WERI-Rb-1 (cell line): Measurements from ENCODE around the gene SLC38A2.
A peak's percentile ranks its signal among the peaks of the same experiment; 100 is the strongest.

ENCODE experiments used
- DNase-seq: peaks from one replicate; pipeline ENCODE4 v3.0.0-alpha.2; 2020
- H3K27ac ChIP-seq: fragments of 250-450 bp; sonication (Bioruptor Pico); 2 replicates; pipeline ENCODE4 v1.5.1; 2020; ENCODE audit warnings: mild to moderate bottlenecking, moderate library complexity
- H3K27me3 ChIP-seq: fragments of 250-450 bp; sonication (Bioruptor Pico); 2 replicates; pipeline ENCODE4 v1.5.1; 2021; ENCODE audit warnings: mild to moderate bottlenecking, low read depth, moderate library complexity; ENCODE audit not compliant: insufficient read depth, severe bottlenecking
- H3K36me3 ChIP-seq: fragments of 250-450 bp; sonication (Bioruptor Pico); 2 replicates; pipeline ENCODE4 v1.5.1; 2020; ENCODE audit warnings: mild to moderate bottlenecking, moderate library complexity
- H3K4me3 ChIP-seq: 2 replicates; pipeline ENCODE4 v1.5.1; 2011; ENCODE audit warnings: low read depth, mild to moderate bottlenecking, control low read depth, low read length
- H3K9me3 ChIP-seq: fragments of 250-450 bp; sonication (Bioruptor Pico); 2 replicates; pipeline ENCODE4 v1.5.1; 2021; ENCODE audit warnings: mild to moderate bottlenecking, moderate library complexity; ENCODE audit not compliant: severe bottlenecking
- CTCF ChIP-seq: IDR thresholded peaks from 2 replicates; pipeline ENCODE4 v1.5.1; 2011; ENCODE audit warnings: low read depth, mild to moderate bottlenecking, control low read depth, inconsistent platforms, low read length

The SLC38A2 gene

GRCh38 chr12:46373301-46374296, 1.0 kb upstream of the SLC38A2 start:
- DNase-seq: peak; percentile 50
- Histone ChIP-seq H3K4me3 (peak overlapping the region; percentile 69), H3K27me3 (no peaks in the 10 kb centered on the region), H3K27ac (no peak overlapping the region), H3K9me3 (no peaks in the 10 kb centered on the region), H3K36me3 (peaks cover 38% of the 10 kb centered on the region)
- TF ChIP-seq CTCF: no peak

- TF ChIP-seq CTCF: no peak
- peak; percentile 38 for DNase-seq
- peak overlapping the region; percentile 99 for H3K27ac ChIP-seq
Measured at GRCh38 chr12:46371718-46372543, 642 bp downstream of the SLC38A2 start.

GRCh38 chr12:46370792-46371717, 1.5 kb downstream of the SLC38A2 start:
- peak; percentile 84 for DNase-seq
- Histone ChIP-seq H3K36me3 (peaks cover 63% of the 10 kb centered on the region), H3K9me3 (no peaks in the 10 kb centered on the region), H3K27ac (peak overlapping the region; percentile 99), H3K4me3 (peak overlapping the region; percentile 69), H3K27me3 (no peaks in the 10 kb centered on the region)
- TF ChIP-seq CTCF: no peak

More at GRCh38 chr12:46371718-46372543, 642 bp downstream of the SLC38A2 start:
- Histone ChIP-seq H3K27me3 (no peaks in the 10 kb centered on the region), H3K4me3 (peak overlapping the region; percentile 69), H3K9me3 (no peaks in the 10 kb centered on the region), H3K36me3 (peaks cover 55% of the 10 kb centered on the region)

- Histone ChIP-seq H3K36me3 (peaks cover 70% of the 10 kb centered on the region), H3K27me3 (no peaks in the 10 kb centered on the region), H3K9me3 (no peaks in the 10 kb centered on the region), H3K27ac (no peak overlapping the region), H3K4me3 (peak overlapping the region; percentile 69)
- no peak for DNase-seq
- TF ChIP-seq CTCF: no peak
Measured at GRCh38 chr12:46370380-46370734, 2.2 kb downstream of the SLC38A2 start.
